CD4-positive, alpha-beta memory T cell (primary cell): ENCODE data around the gene MKNK1. TPM values are rescaled to one million over a fixed set of nuclear protein-coding genes. Genes with fewer than 3 reads are reported as not detected.

Experiments used
- CTCF ChIA-PET: fragments of 350-600 bp; sonication (Branson Sonifier 250); formaldehyde crosslinking; loops from one replicate; lab custom pipeline; 2021; ENCODE audit warnings: inconsistent platforms; ENCODE audit not compliant: partially characterized antibody; lab: Charles Lee
- POLR2A ChIA-PET: fragments of 350-600 bp; sonication (Branson Sonifier 250); formaldehyde crosslinking; loops from one replicate; lab custom pipeline; 2021; ENCODE audit not compliant: partially characterized antibody; lab: Charles Lee
- DNase-seq, 5 donors: peaks; one replicate each; pipeline versions ENCODE4 v3.0.0 to v3.0.0-alpha.2; 2020 to 2022; ENCODE audit warnings: mixed read lengths in 1 of 5
- H3K27ac ChIP-seq: one replicate; pipeline ENCODE4 v1.7.0; 2013; ENCODE audit warnings: low read depth, low read length
- H3K27me3 ChIP-seq: 2 replicates; pipeline ENCODE4 v1.7.0; 2013; ENCODE audit warnings: mild to moderate bottlenecking, low read length, moderate library complexity; ENCODE audit not compliant: insufficient read depth
- H3K36me3 ChIP-seq: 2 replicates; pipeline ENCODE4 v1.7.0; 2013; ENCODE audit warnings: mild to moderate bottlenecking, low read length, moderate library complexity; ENCODE audit not compliant: insufficient read depth
- H3K4me1 ChIP-seq: 2 replicates; pipeline ENCODE4 v1.7.0; 2013; ENCODE audit warnings: mild to moderate bottlenecking, low read length, moderate library complexity; ENCODE audit not compliant: insufficient read depth
- H3K4me3 ChIP-seq, 2 donors: one replicate each; pipeline ENCODE4 v1.7.0; 2013; ENCODE audit warnings: low read length in 2 of 2, mild to moderate bottlenecking in 1 of 2
- H3K9me3 ChIP-seq, 2 donors: one replicate each; pipeline ENCODE4 v1.7.0; 2013; ENCODE audit warnings: low read length in 2 of 2, control low read depth in 1 of 2; ENCODE audit not compliant: control insufficient read depth in 1 of 2
- H3K27ac Mint-ChIP-seq, 7 donors: one replicate each; pipeline ENCODE4 v1.8.0; 2020 to 2021; ENCODE audit warnings: mixed read lengths in 7 of 7, mild to moderate bottlenecking in 6 of 7, inconsistent platforms in 3 of 7, moderate library complexity in 3 of 7
- H3K27me3 Mint-ChIP-seq, 2 donors: one replicate each; pipeline ENCODE4 v1.8.0; 2020 to 2021; ENCODE audit warnings: mixed read lengths in 2 of 2
- H3K36me3 Mint-ChIP-seq, 2 donors: one replicate each; pipeline ENCODE4 v1.8.0; 2020 to 2021; ENCODE audit warnings: mixed read lengths in 2 of 2, inconsistent platforms in 1 of 2, mild to moderate bottlenecking in 1 of 2
- H3K4me1 Mint-ChIP-seq, 4 donors: one replicate each; pipeline ENCODE4 v1.8.0; 2020 to 2021; ENCODE audit warnings: mixed read lengths in 4 of 4, mild to moderate bottlenecking in 1 of 4
- H3K4me3 Mint-ChIP-seq, 8 donors: one replicate each; pipeline ENCODE4 v1.8.0; 2020 to 2021; ENCODE audit warnings: mixed read lengths in 8 of 8, mild to moderate bottlenecking in 7 of 8, moderate library complexity in 6 of 8, inconsistent platforms in 3 of 8
- H3K9me3 Mint-ChIP-seq, 8 donors: one replicate each; pipeline ENCODE4 v1.8.0; 2020 to 2021; ENCODE audit warnings: mixed read lengths in 8 of 8, mild to moderate bottlenecking in 5 of 8, inconsistent platforms in 3 of 8, moderate library complexity in 1 of 8
- intact Hi-C: fragments of 100-400 bp; cut with micrococcal nuclease; formaldehyde crosslinking; loops from one replicate; pipeline ENCODE4 v1.15.1; 2023
- polyA plus RNA-seq, 2 donors: library from polyadenylated mRNA; unstranded; fragments of 300-500 nt; fragmentation: Illumina TruSeq; gene quantifications; one replicate each; pipeline ENCODE4 v1.2.3, GENCODE V29; 2021
- total RNA-seq, 2 experiments: library from RNA; stranded (reverse); gene quantifications; one replicate each; pipeline ENCODE4 v1.2.3, GENCODE V29; 2021

MKNK1 gene
- total and polyA plus RNA-seq, 4 experiments from 2014 or later = 29.3 to 54.9 (median 43.8) TPM

DNA sequence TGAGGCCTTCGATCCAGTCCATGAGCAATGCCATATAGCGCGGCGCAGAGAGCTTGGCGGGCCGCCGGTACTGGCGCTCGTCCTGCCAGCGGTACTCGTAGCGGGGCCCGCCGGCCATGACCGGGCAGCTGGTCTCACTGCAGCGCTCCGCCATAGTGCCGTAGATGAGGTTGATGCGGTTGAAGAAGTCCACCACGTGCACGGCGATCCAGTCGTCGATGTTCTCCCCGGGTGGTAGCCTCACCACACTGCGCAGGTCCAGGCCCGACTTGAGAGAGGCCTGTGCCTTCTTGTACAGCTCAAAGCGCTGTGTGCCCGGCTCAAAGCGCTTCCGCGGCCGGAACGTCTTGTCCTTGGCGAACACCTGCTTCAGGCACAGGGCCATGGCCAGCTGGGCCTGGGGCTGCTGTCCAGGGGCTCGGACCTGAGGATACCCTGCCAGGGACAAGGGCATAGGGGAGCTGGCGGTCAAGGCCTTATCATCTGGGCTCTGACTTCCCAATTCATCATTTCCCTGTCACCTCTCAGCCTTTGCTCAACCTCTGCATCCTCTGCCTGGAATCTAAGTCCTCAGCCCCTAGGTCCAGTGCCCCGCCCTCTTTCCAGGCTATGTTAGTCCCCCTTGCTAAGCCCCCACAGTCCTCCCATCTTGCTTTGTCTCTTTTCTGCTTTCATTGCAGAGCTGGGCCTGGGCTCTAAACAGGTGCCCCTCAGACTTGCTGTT, 9.0 kb upstream of the MKNK1 start:
- Histone ChIP-seq H3K9me3 (no peaks in the 10 kb centered on the region), H3K4me1 (peaks cover 53% of the 10 kb centered on the region), H3K36me3 (peaks cover 18% of the 10 kb centered on the region), H3K4me3 (no peak overlapping the region), H3K27me3 (no peaks in the 10 kb centered on the region), H3K27ac (no peak overlapping the region)
- no peak for DNase-seq
- ChIA-PET POLR2A (interaction anchor here (5.2 to 10.4 kb wide), 2 partner anchors 8 to 55 kb away, joined by 23 to 182 read pairs; partner anchors contain the start of genes ATPAF1 and MKNK1), CTCF (interaction anchor here (2.1 kb wide), 1 partner anchor 9 kb away, joined by 12 read pairs; the partner anchor contains the start of gene MKNK1)
- intact Hi-C loops = no loop called here
- no peaks in the 10 kb centered on the region for H3K27me3 Mint-ChIP-seq
- H3K4me3 Mint-ChIP-seq = peak overlapping the region in 4 of 8 donors; percentile 29 to 65 (median 55)
- H3K4me1 Mint-ChIP-seq = peaks cover 26 to 73% (median 54%) of the 10 kb centered on the region in 4 donors
- peaks cover 24 to 45% of the 10 kb centered on the region in 2 donors for H3K36me3 Mint-ChIP-seq
- H3K27ac Mint-ChIP-seq = peak overlapping the region in 4 of 7 donors; percentile 25 to 64 (median 44)
- H3K9me3 Mint-ChIP-seq = no peaks in the 10 kb centered on the region

DNA sequence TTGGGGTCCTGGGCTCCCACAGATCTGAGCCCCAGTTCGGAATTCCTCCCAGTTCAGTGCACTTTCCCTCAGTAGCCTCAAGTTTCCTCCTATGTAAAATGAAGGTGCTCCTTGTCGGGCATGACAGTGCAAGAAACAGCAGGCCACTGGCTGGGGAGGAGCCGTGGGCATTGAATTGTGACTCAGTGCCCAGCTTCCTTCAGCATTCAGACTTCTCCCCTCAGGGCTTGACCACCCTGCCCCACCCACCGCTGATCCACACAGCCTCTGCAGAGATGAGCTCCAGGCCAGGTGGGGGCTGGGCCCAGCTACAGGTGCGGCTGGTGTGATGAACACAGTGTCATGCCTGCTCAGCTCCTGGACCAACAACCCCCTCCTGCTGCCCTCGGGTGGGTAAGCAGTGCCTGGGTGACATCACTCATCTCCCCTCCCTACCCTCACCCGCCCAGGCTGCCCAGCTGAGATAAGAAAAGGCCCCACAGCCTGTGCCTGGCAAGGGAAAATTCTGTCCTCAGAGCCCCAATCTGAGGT, 7.7 kb upstream of the MKNK1 start:
- H3K4me1 ChIP-seq = peaks cover 48% of the 10 kb centered on the region

DNA sequence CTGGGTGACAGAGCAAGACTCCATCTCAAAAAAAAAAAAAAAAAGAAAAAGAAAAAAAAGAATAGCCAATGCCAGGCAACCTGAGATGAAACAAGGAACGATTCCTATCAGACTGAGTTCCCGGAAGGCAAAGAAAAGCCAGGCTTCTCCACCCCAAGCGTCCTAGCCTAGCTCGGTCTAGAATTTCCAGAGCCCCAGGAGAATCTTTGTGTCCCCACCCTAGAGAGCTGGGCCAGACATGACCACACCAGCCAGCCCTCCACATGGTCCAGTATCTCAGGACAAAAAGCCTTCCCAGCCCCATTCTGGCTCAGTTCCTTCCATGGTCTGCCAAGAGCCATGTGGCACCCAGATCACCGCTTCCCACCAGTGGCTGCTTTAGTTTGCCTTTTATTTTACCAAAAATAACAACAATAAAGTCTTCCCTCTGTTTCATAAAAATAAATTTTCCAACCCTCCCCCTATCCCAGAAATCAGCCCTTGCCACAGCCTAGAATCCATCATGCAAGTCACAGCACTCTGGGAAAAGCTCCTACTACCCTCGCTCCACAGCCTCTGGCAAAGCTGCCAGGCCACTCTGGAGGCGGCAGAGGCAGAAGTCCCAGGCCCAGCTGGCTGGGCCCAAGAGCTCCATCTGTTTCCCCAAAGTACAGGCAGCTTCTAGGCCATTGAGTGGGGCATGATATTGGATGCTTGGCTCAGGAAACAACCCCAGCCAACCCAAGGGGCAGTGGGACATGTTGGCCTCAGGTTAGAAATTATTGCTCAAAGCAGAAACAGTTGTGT, 3.5 kb upstream of the MKNK1 start:
- Histone ChIP-seq H3K4me3 (no peak overlapping the region), H3K27ac (no peak overlapping the region), H3K4me1 (peaks cover 47% of the 10 kb centered on the region), H3K27me3 (no peaks in the 10 kb centered on the region), H3K36me3 (peaks cover 19% of the 10 kb centered on the region), H3K9me3 (no peaks in the 10 kb centered on the region)
- Mint-ChIP-seq H3K27me3 (no peaks in the 10 kb centered on the region), H3K4me1 (peaks cover 32 to 65% (median 51%) of the 10 kb centered on the region in 4 donors), H3K9me3 (no peaks in the 10 kb centered on the region), H3K27ac (peak overlapping the region in 4 of 7 donors; percentile 13 to 22 (median 18)), H3K36me3 (peaks cover 29 to 41% of the 10 kb centered on the region in 2 donors), H3K4me3 (no peak overlapping the region)
- ChIA-PET CTCF (no interaction called here), POLR2A (interaction anchor here (8.7 kb wide), 1 partner anchor 8 kb away, joined by 182 read pairs; the partner anchor contains the start of gene MOB3C)
- DNase-seq = no peak
- intact Hi-C loops = loop anchor here (10.0 kb wide), 1 partner anchor 73 kb away; a partner anchor contains a TSS

More for the DNA sequence above, 7.7 kb upstream of the MKNK1 start:
- no peak for DNase-seq
- H3K27ac ChIP-seq = no peak overlapping the region
- no peak overlapping the region for H3K4me3 ChIP-seq
- no peaks in the 10 kb centered on the region for H3K27me3 Mint-ChIP-seq
- peak overlapping the region in 3 of 7 donors; percentile 9 to 57 (median 46) for H3K27ac Mint-ChIP-seq
- ChIA-PET POLR2A (interaction anchor here (0.8 to 10.4 kb wide), 2 partner anchors 7 to 309 kb away, joined by 3 to 182 read pairs; partner anchors contain the start of genes LRRC41, MKNK1 and UQCRH), CTCF (no interaction called here)
- intact Hi-C loops = no loop called here
- peaks cover 25 to 61% (median 49%) of the 10 kb centered on the region in 4 donors for H3K4me1 Mint-ChIP-seq
- H3K9me3 Mint-ChIP-seq = no peaks in the 10 kb centered on the region
- peaks cover 19% of the 10 kb centered on the region for H3K36me3 ChIP-seq
- peak overlapping the region in 1 of 8 donors; percentile 9 for H3K4me3 Mint-ChIP-seq
- no peaks in the 10 kb centered on the region for H3K9me3 ChIP-seq
- H3K27me3 ChIP-seq = no peaks in the 10 kb centered on the region
- peaks cover 29 to 42% of the 10 kb centered on the region in 2 donors for H3K36me3 Mint-ChIP-seq

DNA sequence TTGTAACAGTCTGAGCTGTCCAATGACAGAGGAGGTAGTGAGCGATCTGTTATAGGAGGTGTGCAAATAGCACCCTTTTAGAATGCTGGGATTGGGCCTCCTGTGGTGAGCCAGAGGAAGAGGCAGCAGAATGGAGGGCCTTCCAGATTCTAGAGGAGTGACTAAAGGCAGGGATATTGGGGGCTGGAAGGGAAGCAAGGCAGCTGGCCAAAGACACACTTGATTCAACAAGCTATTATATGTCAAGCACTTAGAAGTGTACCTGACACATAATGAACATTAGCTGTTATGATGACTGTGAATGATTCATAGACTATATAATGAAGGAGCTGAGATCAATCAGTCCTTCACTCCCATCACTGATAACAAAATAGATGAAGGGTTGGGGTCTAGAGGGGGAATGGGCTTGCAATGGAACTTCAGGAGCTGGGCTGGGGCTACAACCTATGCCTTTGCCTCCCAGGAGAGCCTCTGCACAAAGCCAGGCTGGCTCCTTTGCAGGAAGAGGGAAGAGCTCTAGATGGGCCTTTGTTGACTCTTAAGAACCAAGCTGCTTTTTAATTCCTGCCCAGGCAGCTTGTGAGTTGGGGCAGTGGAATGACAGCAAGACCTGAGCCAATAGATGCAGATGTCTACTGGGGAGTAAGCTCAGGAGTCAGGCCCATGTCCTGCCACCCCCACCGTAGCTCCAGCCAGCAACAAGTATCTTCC, 2.3 kb upstream of the MKNK1 start:
- Mint-ChIP-seq H3K36me3 (peaks cover 29 to 40% of the 10 kb centered on the region in 2 donors), H3K4me1 (peaks cover 35 to 68% (median 56%) of the 10 kb centered on the region in 4 donors), H3K9me3 (no peaks in the 10 kb centered on the region), H3K27me3 (no peaks in the 10 kb centered on the region), H3K4me3 (peak overlapping the region in 6 of 8 donors; percentile 4 to 94 (median 50)), H3K27ac (peak overlapping the region; percentile 8 to 90 (median 77))
- Histone ChIP-seq H3K27ac (no peak overlapping the region), H3K4me1 (peaks cover 37% of the 10 kb centered on the region), H3K9me3 (no peaks in the 10 kb centered on the region), H3K36me3 (peaks cover 19% of the 10 kb centered on the region), H3K27me3 (no peaks in the 10 kb centered on the region), H3K4me3 (no peak overlapping the region)
- ChIA-PET CTCF (interaction anchor here (1.0 to 5.3 kb wide), 5 partner anchors 8 to 118 kb away, joined by 4 to 37 read pairs (median 5); partner anchors contain the start of genes ATPAF1 and MOB3C), POLR2A (interaction anchor here (1.6 to 8.7 kb wide), 3 partner anchors 9 to 78 kb away, joined by 4 to 182 read pairs (median 12); partner anchors contain the start of gene MOB3C)
- no peak for DNase-seq
- intact Hi-C loops = loop anchor here (10.0 kb wide), 1 partner anchor 72 kb away; a partner anchor contains a TSS

DNA sequence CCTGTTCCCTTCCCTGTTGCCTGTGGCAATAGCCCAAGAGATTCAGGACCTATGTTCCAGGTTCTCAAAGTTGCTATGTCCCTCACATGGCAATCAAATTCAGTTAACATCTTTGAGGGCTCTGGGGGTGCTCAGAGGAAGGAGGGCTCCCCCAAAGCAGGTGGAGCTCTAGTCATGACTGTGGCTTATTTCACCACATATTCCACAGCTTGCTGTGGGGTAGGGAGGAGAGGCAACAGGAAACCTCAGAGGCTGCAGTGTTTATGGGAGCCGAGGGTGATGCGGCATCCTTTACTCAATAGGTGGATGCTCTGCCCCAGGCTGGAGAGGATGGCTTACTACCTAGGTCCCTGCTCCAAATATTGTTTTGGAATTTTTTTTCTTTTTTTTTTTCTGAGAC, 1.2 kb upstream of the MKNK1 start:
- no peaks in the 10 kb centered on the region for H3K9me3 Mint-ChIP-seq
- intact Hi-C loops = loop anchor here (10.0 kb wide), 1 partner anchor 70 kb away; a partner anchor contains a TSS

DNA sequence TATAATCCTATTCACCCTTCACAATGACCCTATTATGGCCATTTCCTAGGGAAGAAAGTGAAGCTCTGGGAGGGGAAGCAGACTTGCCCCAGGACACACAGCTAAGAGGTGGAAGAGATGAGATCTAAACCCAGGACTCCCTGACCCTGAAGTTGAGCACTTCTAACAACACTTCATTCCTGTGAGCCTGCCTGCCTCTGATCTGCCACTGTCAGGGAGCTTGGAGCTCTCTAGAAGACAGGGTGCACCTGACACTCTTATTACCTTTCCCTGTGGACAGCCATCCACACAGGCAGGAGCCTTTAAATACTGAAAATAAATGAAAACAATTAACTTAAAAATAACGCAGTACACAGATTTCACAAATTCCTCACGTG, 599 bp downstream of the MKNK1 start:
- no peaks in the 10 kb centered on the region for H3K9me3 ChIP-seq
- intact Hi-C loops = loop anchor here (10.0 kb wide), 1 partner anchor 69 kb away; a partner anchor contains a TSS
- peak overlapping the region; percentile 60 to 86 for H3K4me3 ChIP-seq
- H3K27me3 ChIP-seq = no peaks in the 10 kb centered on the region
- H3K36me3 ChIP-seq = peaks cover 5% of the 10 kb centered on the region
- Mint-ChIP-seq H3K9me3 (no peaks in the 10 kb centered on the region), H3K36me3 (peaks cover 8 to 15% of the 10 kb centered on the region in 2 donors), H3K27ac (peak overlapping the region; percentile 90 to 97 (median 95)), H3K4me3 (peak overlapping the region; percentile 93 to 97 (median 94)), H3K4me1 (peaks cover 51 to 82% (median 67%) of the 10 kb centered on the region in 4 donors), H3K27me3 (no peaks in the 10 kb centered on the region)
- ChIA-PET POLR2A (interaction anchor here (0.8 to 8.7 kb wide), 16 partner anchors 10 to 116 kb away, joined by 3 to 182 read pairs (median 4); partner anchors contain the start of genes ATPAF1, EFCAB14 and MOB3C), CTCF (interaction anchor here (0.6 to 5.3 kb wide), 10 partner anchors 10 to 123 kb away, joined by 3 to 37 read pairs (median 4); partner anchors contain the start of gene MOB3C)
- no peak for DNase-seq
- peak overlapping the region; percentile 71 for H3K27ac ChIP-seq
- H3K4me1 ChIP-seq = peaks cover 62% of the 10 kb centered on the region

More for the DNA sequence above, 1.2 kb upstream of the MKNK1 start:
- H3K27ac ChIP-seq = peak overlapping the region; percentile 71
- ChIA-PET CTCF (interaction anchor here (1.0 to 5.3 kb wide), 7 partner anchors 9 to 120 kb away, joined by 3 to 37 read pairs (median 5); partner anchors contain the start of genes ATPAF1 and MOB3C), POLR2A (interaction anchor here (0.6 to 8.7 kb wide), 9 partner anchors 11 to 354 kb away, joined by 3 to 182 read pairs (median 10); partner anchors contain the start of genes ATPAF1, EFCAB14 and MOB3C)
- H3K9me3 ChIP-seq = no peaks in the 10 kb centered on the region
- H3K4me3 ChIP-seq = peak overlapping the region in 1 of 2 donors; percentile 63
- Mint-ChIP-seq H3K27me3 (no peaks in the 10 kb centered on the region), H3K36me3 (peaks cover 24 to 33% of the 10 kb centered on the region in 2 donors), H3K27ac (peak overlapping the region; percentile 41 to 97 (median 90)), H3K4me1 (peaks cover 40 to 68% (median 57%) of the 10 kb centered on the region in 4 donors), H3K4me3 (peak overlapping the region; percentile 93 to 97 (median 94))
- H3K4me1 ChIP-seq = peaks cover 45% of the 10 kb centered on the region
- no peaks in the 10 kb centered on the region for H3K27me3 ChIP-seq
- H3K36me3 ChIP-seq = peaks cover 19% of the 10 kb centered on the region
- DNase-seq = peak; percentile 30 to 66 (median 43)
